Immature natural killer cell (primary cell): ENCODE results near the gene NUBPL. TPM values are rescaled to one million over a fixed set of nuclear protein-coding genes. Genes with fewer than 3 reads are reported as not detected.
"Not testable (repeated sequence)": the region's sequence is repeated elsewhere in the genome, so short reads cannot be mapped to it uniquely, and the experiment has no call there.

ENCODE experiments used
- DNase-seq, 3 donors: peaks; one replicate each; pipeline ENCODE4 v3.0.0; 2022; ENCODE audit warnings: mixed read lengths in 1 of 3
- H3K27ac Mint-ChIP-seq, 6 donors: one replicate each; pipeline ENCODE4 v1.8.0; 2020; ENCODE audit warnings: mixed read lengths in 6 of 6, mild to moderate bottlenecking in 5 of 6, inconsistent platforms in 4 of 6, moderate library complexity in 3 of 6
- H3K27me3 Mint-ChIP-seq, 3 donors: one replicate each; pipeline ENCODE4 v1.8.0; 2020 to 2021; ENCODE audit warnings: low read depth in 3 of 3, mild to moderate bottlenecking in 3 of 3, mixed read lengths in 3 of 3, moderate library complexity in 3 of 3, inconsistent platforms in 1 of 3
- H3K36me3 Mint-ChIP-seq, 3 donors: one replicate each; pipeline ENCODE4 v1.8.0; 2020; ENCODE audit warnings: mixed read lengths in 3 of 3, inconsistent platforms in 2 of 3, mild to moderate bottlenecking in 2 of 3
- H3K4me1 Mint-ChIP-seq, 2 donors: one replicate each; pipeline ENCODE4 v1.8.0; 2020; ENCODE audit warnings: inconsistent platforms in 2 of 2, mild to moderate bottlenecking in 2 of 2, mixed read lengths in 2 of 2, moderate library complexity in 1 of 2
- H3K4me3 Mint-ChIP-seq, 5 donors: one replicate each; pipeline ENCODE4 v1.8.0; 2020; ENCODE audit warnings: mild to moderate bottlenecking in 5 of 5, mixed read lengths in 5 of 5, inconsistent platforms in 3 of 5, moderate library complexity in 3 of 5
- H3K9me3 Mint-ChIP-seq, 6 donors: one replicate each; pipeline ENCODE4 v1.8.0; 2020; ENCODE audit warnings: mild to moderate bottlenecking in 6 of 6, mixed read lengths in 6 of 6, inconsistent platforms in 4 of 6, moderate library complexity in 3 of 6
- polyA plus RNA-seq, 3 donors: library from polyadenylated mRNA; unstranded; fragments of 300-500 nt; fragmentation: Illumina TruSeq; gene quantifications; one replicate each; pipeline ENCODE4 v1.2.3, GENCODE V29; 2021

The NUBPL gene
- polyA plus RNA-seq, 3 donors from 2014 or later, result 5.7 to 7.1 (median 5.9) TPM

- no peak for DNase-seq
- Mint-ChIP-seq H3K27ac (no peak overlapping the region), H3K4me1 (no peaks in the 10 kb centered on the region), H3K9me3 (peaks cover 6 to 40% (median 23%) of the 10 kb centered on the region in 6 donors), H3K27me3 (peaks cover 0 to 2% (median 0%) of the 10 kb centered on the region in 3 donors), H3K36me3 (peaks cover 37 to 46% (median 46%) of the 10 kb centered on the region in 3 donors), H3K4me3 (no peak overlapping the region)
Observed at GRCh38 chr14:31700282-31701074, 139.3 kb downstream of the NUBPL start.

GRCh38 chr14:31702130-31702529, 140.9 kb downstream of the NUBPL start:
- H3K9me3 Mint-ChIP-seq, result peaks cover 6 to 44% (median 28%) of the 10 kb centered on the region in 6 donors
- H3K4me3 Mint-ChIP-seq, result no peak overlapping the region
- H3K27me3 Mint-ChIP-seq, result peaks cover 0 to 2% (median 0%) of the 10 kb centered on the region in 3 donors
- DNase-seq, result no peak
- H3K36me3 Mint-ChIP-seq, result peaks cover 45 to 56% (median 52%) of the 10 kb centered on the region in 3 donors
- H3K4me1 Mint-ChIP-seq, result no peaks in the 10 kb centered on the region
- no peak overlapping the region for H3K27ac Mint-ChIP-seq

GRCh38 chr14:31703056-31703455, 141.9 kb downstream of the NUBPL start:
- no peaks in the 10 kb centered on the region for H3K4me1 Mint-ChIP-seq
- DNase-seq, result no peak
- peaks cover 49 to 63% (median 56%) of the 10 kb centered on the region in 3 donors for H3K36me3 Mint-ChIP-seq
- peaks cover 0 to 4% (median 0%) of the 10 kb centered on the region in 3 donors for H3K27me3 Mint-ChIP-seq
- H3K9me3 Mint-ChIP-seq, result peaks cover 6 to 44% (median 30%) of the 10 kb centered on the region in 6 donors
- H3K4me3 Mint-ChIP-seq, result no peak overlapping the region
- H3K27ac Mint-ChIP-seq, result no peak overlapping the region

GRCh38 chr14:31705731-31706130, 144.5 kb downstream of the NUBPL start:
- Mint-ChIP-seq H3K27me3 (peaks cover 0 to 4% (median 0%) of the 10 kb centered on the region in 3 donors), H3K4me1 (no peaks in the 10 kb centered on the region), H3K27ac (no peak overlapping the region), H3K36me3 (peaks cover 64 to 78% (median 67%) of the 10 kb centered on the region in 3 donors), H3K4me3 (no peak overlapping the region), H3K9me3 (peaks cover 6 to 54% (median 40%) of the 10 kb centered on the region in 6 donors)
- DNase-seq, result no peak

- H3K9me3 Mint-ChIP-seq, result peaks cover 2 to 40% (median 26%) of the 10 kb centered on the region in 6 donors
- peaks cover 58 to 73% (median 64%) of the 10 kb centered on the region in 3 donors for H3K36me3 Mint-ChIP-seq
- H3K27me3 Mint-ChIP-seq, DNase-seq, H3K4me3 Mint-ChIP-seq, H3K27ac Mint-ChIP-seq, H3K4me1 Mint-ChIP-seq: not testable (repeated sequence)
Observed at GRCh38 chr14:31708661-31709060, 147.5 kb downstream of the NUBPL start.

- H3K9me3 Mint-ChIP-seq, result peaks cover 0 to 19% (median 16%) of the 10 kb centered on the region in 6 donors
- H3K36me3 Mint-ChIP-seq, result peaks cover 38 to 46% (median 39%) of the 10 kb centered on the region in 3 donors
- no peak overlapping the region for H3K27ac Mint-ChIP-seq
- no peak overlapping the region for H3K4me3 Mint-ChIP-seq
- H3K27me3 Mint-ChIP-seq, result peaks cover 0 to 2% (median 0%) of the 10 kb centered on the region in 3 donors
- no peak for DNase-seq
- no peaks in the 10 kb centered on the region for H3K4me1 Mint-ChIP-seq
Observed at GRCh38 chr14:31712244-31713127, 151.3 kb downstream of the NUBPL start.

GRCh38 chr14:31716208-31716607, 155.0 kb downstream of the NUBPL start:
- H3K9me3 Mint-ChIP-seq, result peaks cover 0 to 12% (median 7%) of the 10 kb centered on the region in 6 donors
- H3K4me1 Mint-ChIP-seq, result no peaks in the 10 kb centered on the region
- DNase-seq, result no peak
- no peak overlapping the region for H3K4me3 Mint-ChIP-seq
- H3K27ac Mint-ChIP-seq, result no peak overlapping the region
- no peaks in the 10 kb centered on the region for H3K27me3 Mint-ChIP-seq
- H3K36me3 Mint-ChIP-seq, result peaks cover 18 to 25% (median 21%) of the 10 kb centered on the region in 3 donors

GRCh38 chr14:31717294-31718085, 156.3 kb downstream of the NUBPL start:
- Mint-ChIP-seq H3K27me3 (no peaks in the 10 kb centered on the region), H3K4me1 (no peaks in the 10 kb centered on the region), H3K27ac (no peak overlapping the region), H3K36me3 (peaks cover 14 to 23% (median 15%) of the 10 kb centered on the region in 3 donors), H3K9me3 (peaks cover 0 to 10% (median 5%) of the 10 kb centered on the region in 6 donors), H3K4me3 (no peak overlapping the region)
- no peak for DNase-seq

- H3K4me3 Mint-ChIP-seq, result no peak overlapping the region
- DNase-seq, result no peak
- no peaks in the 10 kb centered on the region for H3K27me3 Mint-ChIP-seq
- peaks cover 8 to 17% (median 13%) of the 10 kb centered on the region in 3 donors for H3K36me3 Mint-ChIP-seq
- H3K4me1 Mint-ChIP-seq, result peaks cover 0 to 2% of the 10 kb centered on the region in 2 donors
- peaks cover 0 to 15% (median 7%) of the 10 kb centered on the region in 6 donors for H3K9me3 Mint-ChIP-seq
- H3K27ac Mint-ChIP-seq, result no peak overlapping the region
Observed at GRCh38 chr14:31718585-31718984, 157.4 kb downstream of the NUBPL start.

- H3K4me1 Mint-ChIP-seq, result peaks cover 0 to 2% of the 10 kb centered on the region in 2 donors
- no peak for DNase-seq
Observed at GRCh38 chr14:31718985-31719384, 157.8 kb downstream of the NUBPL start.

GRCh38 chr14:31726337-31726736, 165.1 kb downstream of the NUBPL start:
- peaks cover 18 to 33% (median 25%) of the 10 kb centered on the region in 3 donors for H3K36me3 Mint-ChIP-seq
- no peak for DNase-seq
- H3K4me1 Mint-ChIP-seq, result peaks cover 0 to 2% of the 10 kb centered on the region in 2 donors
- no peak overlapping the region for H3K4me3 Mint-ChIP-seq
- no peak overlapping the region for H3K27ac Mint-ChIP-seq
- H3K27me3 Mint-ChIP-seq, result no peaks in the 10 kb centered on the region
- H3K9me3 Mint-ChIP-seq, result peaks cover 5 to 33% (median 19%) of the 10 kb centered on the region in 6 donors

More at GRCh38 chr14:31718985-31719384, 157.8 kb downstream of the NUBPL start:
- Mint-ChIP-seq H3K27me3 (no peaks in the 10 kb centered on the region), H3K27ac (no peak overlapping the region), H3K4me3 (no peak overlapping the region), H3K36me3 (peaks cover 4 to 13% (median 9%) of the 10 kb centered on the region in 3 donors), H3K9me3 (peaks cover 0 to 16% (median 7%) of the 10 kb centered on the region in 6 donors)

- Mint-ChIP-seq H3K4me1 (peaks cover 0 to 2% of the 10 kb centered on the region in 2 donors), H3K4me3 (no peak overlapping the region), H3K9me3 (peaks cover 2 to 31% (median 15%) of the 10 kb centered on the region in 6 donors), H3K27ac (no peak overlapping the region), H3K27me3 (no peaks in the 10 kb centered on the region), H3K36me3 (peaks cover 25 to 37% (median 27%) of the 10 kb centered on the region in 3 donors)
- DNase-seq, result no peak
Observed at GRCh38 chr14:31727797-31728196, 166.6 kb downstream of the NUBPL start.

- peaks cover 13 to 29% (median 17%) of the 10 kb centered on the region in 6 donors for H3K9me3 Mint-ChIP-seq
- no peak for DNase-seq
- H3K4me3 Mint-ChIP-seq, result no peak overlapping the region
- H3K27ac Mint-ChIP-seq, result no peak overlapping the region
- H3K4me1 Mint-ChIP-seq, result no peaks in the 10 kb centered on the region
- peaks cover 0 to 14% (median 13%) of the 10 kb centered on the region in 3 donors for H3K36me3 Mint-ChIP-seq
- peaks cover 0 to 4% (median 0%) of the 10 kb centered on the region in 3 donors for H3K27me3 Mint-ChIP-seq
Observed at GRCh38 chr14:31740688-31741087, 179.5 kb downstream of the NUBPL start.
